ENCODE measurements around the gene LBR. TPM values are rescaled to one million over a fixed set of nuclear protein-coding genes. Genes with fewer than 3 reads are reported as not detected.
A peak's percentile ranks its signal among the peaks of the same experiment; 100 is the strongest.

Gene LBR
- total and polyA plus RNA-seq, 2 donors from 2014 or later, result 13.1 to 80.2 TPM

- TF ChIP-seq CTCF (IDR thresholded peaks at IDR 0.05; ENCODE audit: borderline replicate concordance, extremely low read depth, insufficient read depth), result no peak
- FAIRE-seq, result no peak
- Histone ChIP-seq H3K27me3 (ENCODE audit: control insufficient read depth, insufficient read depth, low read length) (no peaks in the 10 kb centered on the region), H3K9me3 (ENCODE audit: control insufficient read depth in 2 of 3, insufficient read depth in 1 of 3, low read length in 3 of 3) (no peaks in the 10 kb centered on the region), H3K9ac (ENCODE audit: low read length in 3 of 3) (no peak overlapping the region), H3K4me3 (ENCODE audit: low read length in 3 of 3) (peak overlapping the region in 1 of 3 donors; percentile 78), H3K4me1 (ENCODE audit: control insufficient read depth in 2 of 3, insufficient read depth in 2 of 3, low read depth in 1 of 3, low read length in 3 of 3) (peaks cover 8 to 22% (median 18%) of the 10 kb centered on the region in 3 donors), H3K36me3 (ENCODE audit: control insufficient read depth in 2 of 3, insufficient read depth in 3 of 3, low read length in 3 of 3) (peaks cover 0 to 2% (median 0%) of the 10 kb centered on the region in 3 donors), H3K27ac (ENCODE audit: low read depth in 2 of 2, low read length in 2 of 2) (no peak overlapping the region)
- intact Hi-C loops (cut with DNase I), result no loop called here
- no peak for DNase-seq
Observed at GRCh38 chr1:225424562-225425200, 3.2 kb downstream of the LBR start.

- FAIRE-seq (no peak), DNase-seq (no peak)
- peaks cover 9 to 22% (median 21%) of the 10 kb centered on the region in 3 donors for H3K4me1 ChIP-seq (ENCODE audit: control insufficient read depth in 2 of 3, insufficient read depth in 2 of 3, low read depth in 1 of 3, low read length in 3 of 3)
- no peak for TF ChIP-seq CTCF (IDR thresholded peaks at IDR 0.05; ENCODE audit: borderline replicate concordance, extremely low read depth, insufficient read depth)
- H3K27ac ChIP-seq (ENCODE audit: low read depth in 2 of 2, low read length in 2 of 2), result no peak overlapping the region
- peaks cover 0 to 5% (median 5%) of the 10 kb centered on the region in 3 donors for H3K36me3 ChIP-seq (ENCODE audit: control insufficient read depth in 2 of 3, insufficient read depth in 3 of 3, low read length in 3 of 3)
- no peaks in the 10 kb centered on the region for H3K27me3 ChIP-seq (ENCODE audit: control insufficient read depth, insufficient read depth, low read length)
- H3K9ac ChIP-seq (ENCODE audit: low read length in 3 of 3), result no peak overlapping the region
- H3K4me3 ChIP-seq (ENCODE audit: low read length in 3 of 3), result no peak overlapping the region
- H3K9me3 ChIP-seq (ENCODE audit: control insufficient read depth in 2 of 3, insufficient read depth in 1 of 3, low read length in 3 of 3), result no peaks in the 10 kb centered on the region
- intact Hi-C loops (cut with DNase I), result no loop called here
Observed at GRCh38 chr1:225423518-225423855, 4.4 kb downstream of the LBR start.

- Histone ChIP-seq H3K4me1 (ENCODE audit: control insufficient read depth in 2 of 3, insufficient read depth in 2 of 3, low read depth in 1 of 3, low read length in 3 of 3) (peaks cover 9 to 22% (median 21%) of the 10 kb centered on the region in 3 donors), H3K9me3 (ENCODE audit: control insufficient read depth in 2 of 3, insufficient read depth in 1 of 3, low read length in 3 of 3) (no peaks in the 10 kb centered on the region), H3K36me3 (ENCODE audit: control insufficient read depth in 2 of 3, insufficient read depth in 3 of 3, low read length in 3 of 3) (peaks cover 0 to 6% (median 6%) of the 10 kb centered on the region in 3 donors), H3K9ac (ENCODE audit: low read length in 3 of 3) (no peak overlapping the region), H3K27me3 (ENCODE audit: control insufficient read depth, insufficient read depth, low read length) (no peaks in the 10 kb centered on the region), H3K27ac (ENCODE audit: low read depth in 2 of 2, low read length in 2 of 2) (no peak overlapping the region), H3K4me3 (ENCODE audit: low read length in 3 of 3) (no peak overlapping the region)
- intact Hi-C loops (cut with DNase I), result no loop called here
- DNase-seq (no peak), FAIRE-seq (no peak)
- TF ChIP-seq CTCF (IDR thresholded peaks at IDR 0.05; ENCODE audit: borderline replicate concordance, extremely low read depth, insufficient read depth), result no peak
Observed at GRCh38 chr1:225422795-225423517, 4.9 kb downstream of the LBR start.
